ENCODE measurements around the gene PRKD2. TPM values are rescaled to one million over a fixed set of nuclear protein-coding genes. Genes with fewer than 3 reads are reported as not detected.

The PRKD2 gene
- total RNA-seq, 1 donor from 2014 or later: 14.9 TPM

DNA sequence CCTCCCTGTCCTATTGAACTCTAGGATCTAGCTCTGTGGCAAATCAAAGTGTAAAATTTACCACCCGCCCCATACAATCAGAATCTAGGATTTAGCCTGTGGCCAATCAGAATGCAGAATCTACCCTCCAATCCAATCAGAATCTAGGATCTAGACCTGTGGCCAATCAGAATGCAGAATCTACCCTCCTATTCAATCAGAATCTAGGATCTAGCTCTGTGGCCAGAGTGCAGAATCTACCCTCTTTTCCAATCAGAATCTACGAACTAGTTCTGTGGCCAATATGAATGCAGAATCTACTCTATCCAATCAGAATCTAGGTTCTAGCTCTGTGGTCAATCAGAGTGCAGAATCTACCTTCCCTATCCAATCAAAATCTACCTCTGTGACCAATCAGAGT is 25.8 kb downstream of the PRKD2 start:
- no peaks in the 10 kb centered on the region for H3K4me1 Mint-ChIP-seq
- no peak overlapping the region for H3K4me3 ChIP-seq
- H2AFZ ChIP-seq (replicated peaks): no peak overlapping the region

DNA sequence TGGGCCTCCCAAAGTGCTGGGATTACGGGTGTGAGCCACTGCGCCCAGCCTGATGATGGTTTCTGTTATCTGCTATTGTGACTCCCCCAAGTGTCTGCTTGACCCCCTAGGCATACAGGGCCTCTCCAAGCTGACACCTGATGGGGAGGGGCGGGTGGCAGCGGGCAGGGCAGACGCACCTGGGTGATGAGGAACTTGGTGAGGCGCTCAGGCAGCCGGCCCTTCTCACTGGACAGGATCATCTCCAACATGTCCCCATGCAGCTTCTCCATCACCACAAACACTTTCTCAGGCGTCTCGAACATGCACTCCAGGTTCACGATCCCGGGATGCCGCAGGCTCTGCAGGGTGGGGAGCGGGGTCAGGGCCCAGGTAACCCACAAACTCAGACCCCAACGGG is 27.6 kb downstream of the PRKD2 start:
- DNase-seq (ENCODE audit: low spot score): no peak
- Histone ChIP-seq H2AFZ (replicated peaks) (no peak overlapping the region), H3F3A (ENCODE audit: low read depth) (no peaks in the 10 kb centered on the region), H3K27ac (no peak overlapping the region), H3K4me1 (no peaks in the 10 kb centered on the region), H3K79me2 (ENCODE audit: low read depth) (no peaks in the 10 kb centered on the region), H4K20me1 (ENCODE audit: low read depth) (peaks cover 7% of the 10 kb centered on the region), H3K9me3 (ENCODE audit: low read depth) (no peaks in the 10 kb centered on the region), H3K27me3 (no peaks in the 10 kb centered on the region), H3K4me3 (no peak overlapping the region), H3K9ac (no peak overlapping the region), H3K36me3 (peaks cover 11% of the 10 kb centered on the region), H3K4me2 (no peak overlapping the region)
- no peak for TF ChIP-seq EZH2phosphoT487 (IDR thresholded peaks at IDR 0.05)
- TF ChIP-seq, protein P1, sequence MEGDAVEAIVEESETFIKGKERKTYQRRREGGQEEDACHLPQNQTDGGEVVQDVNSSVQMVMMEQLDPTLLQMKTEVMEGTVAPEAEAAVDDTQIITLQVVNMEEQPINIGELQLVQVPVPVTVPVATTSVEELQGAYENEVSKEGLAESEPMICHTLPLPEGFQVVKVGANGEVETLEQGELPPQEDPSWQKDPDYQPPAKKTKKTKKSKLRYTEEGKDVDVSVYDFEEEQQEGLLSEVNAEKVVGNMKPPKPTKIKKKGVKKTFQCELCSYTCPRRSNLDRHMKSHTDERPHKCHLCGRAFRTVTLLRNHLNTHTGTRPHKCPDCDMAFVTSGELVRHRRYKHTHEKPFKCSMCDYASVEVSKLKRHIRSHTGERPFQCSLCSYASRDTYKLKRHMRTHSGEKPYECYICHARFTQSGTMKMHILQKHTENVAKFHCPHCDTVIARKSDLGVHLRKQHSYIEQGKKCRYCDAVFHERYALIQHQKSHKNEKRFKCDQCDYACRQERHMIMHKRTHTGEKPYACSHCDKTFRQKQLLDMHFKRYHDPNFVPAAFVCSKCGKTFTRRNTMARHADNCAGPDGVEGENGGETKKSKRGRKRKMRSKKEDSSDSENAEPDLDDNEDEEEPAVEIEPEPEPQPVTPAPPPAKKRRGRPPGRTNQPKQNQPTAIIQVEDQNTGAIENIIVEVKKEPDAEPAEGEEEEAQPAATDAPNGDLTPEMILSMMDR (IDR thresholded peaks at IDR 0.05): no peak
- peaks cover 34% of the 10 kb centered on the region for H3K36me3 Mint-ChIP-seq
- no peaks in the 10 kb centered on the region for H3K4me1 Mint-ChIP-seq
- no peak overlapping the region for H3K27ac Mint-ChIP-seq
- no peaks in the 10 kb centered on the region for H3K9me3 Mint-ChIP-seq
- no peak overlapping the region for H3K4me3 Mint-ChIP-seq
- H3K27me3 Mint-ChIP-seq (ENCODE audit: insufficient read depth, low read depth): peaks cover 6% of the 10 kb centered on the region

More for the DNA sequence above, 25.8 kb downstream of the PRKD2 start:
- H3K36me3 ChIP-seq: peaks cover 11% of the 10 kb centered on the region
- Mint-ChIP-seq H3K36me3 (peaks cover 35% of the 10 kb centered on the region), H3K27ac (no peak overlapping the region), H3K27me3 (ENCODE audit: insufficient read depth, low read depth) (peaks cover 6% of the 10 kb centered on the region), H3K4me3 (no peak overlapping the region), H3K9me3 (no peaks in the 10 kb centered on the region)
- no peak overlapping the region for H3K27ac ChIP-seq
- H3K4me2 ChIP-seq: no peak overlapping the region
- peaks cover 9% of the 10 kb centered on the region for H4K20me1 ChIP-seq (ENCODE audit: low read depth)
- TF ChIP-seq, protein P1 (IDR thresholded peaks at IDR 0.05): no peak
- TF ChIP-seq EZH2 (IDR thresholded peaks at IDR 0.05) (no peak), EZH2phosphoT487 (IDR thresholded peaks at IDR 0.05) (no peak)
- no peak overlapping the region for H3K9ac ChIP-seq
- H3K79me2 ChIP-seq (ENCODE audit: low read depth): no peaks in the 10 kb centered on the region
- H3K9me3 ChIP-seq (ENCODE audit: low read depth): no peaks in the 10 kb centered on the region
- no peak for DNase-seq (ENCODE audit: low spot score)
- H3K4me1 ChIP-seq: no peaks in the 10 kb centered on the region
- H3K27me3 ChIP-seq: no peaks in the 10 kb centered on the region
- no peaks in the 10 kb centered on the region for H3F3A ChIP-seq (ENCODE audit: low read depth)

GRCh38 chr19:46687438-46688145 is 29.3 kb downstream of the PRKD2 start:
- Mint-ChIP-seq H3K4me1 (no peaks in the 10 kb centered on the region), H3K27ac (no peak overlapping the region), H3K9me3 (no peaks in the 10 kb centered on the region), H3K36me3 (peaks cover 33% of the 10 kb centered on the region), H3K4me3 (no peak overlapping the region), H3K27me3 (ENCODE audit: insufficient read depth, low read depth) (peaks cover 6% of the 10 kb centered on the region)
- Histone ChIP-seq H3K79me2 (ENCODE audit: low read depth) (no peaks in the 10 kb centered on the region), H3K36me3 (peaks cover 8% of the 10 kb centered on the region), H3K9me3 (ENCODE audit: low read depth) (no peaks in the 10 kb centered on the region), H3K27ac (no peak overlapping the region), H2AFZ (replicated peaks) (no peak overlapping the region), H3K4me2 (no peak overlapping the region), H3K27me3 (no peaks in the 10 kb centered on the region), H3K4me3 (no peak overlapping the region), H4K20me1 (ENCODE audit: low read depth) (no peaks in the 10 kb centered on the region), H3K9ac (no peak overlapping the region), H3F3A (ENCODE audit: low read depth) (no peaks in the 10 kb centered on the region), H3K4me1 (no peaks in the 10 kb centered on the region)
- TF ChIP-seq EZH2 (IDR thresholded peaks at IDR 0.05): no peak
- TF ChIP-seq, protein P1 (IDR thresholded peaks at IDR 0.05): no peak
- TF ChIP-seq EZH2phosphoT487 (IDR thresholded peaks at IDR 0.05): no peak
- no peak for DNase-seq (ENCODE audit: low spot score)
